Trophoblast cell (in vitro differentiated cells and primary cell): ENCODE results near the gene TAGLN.

Experiments used
- DNase-seq, 2 donors: peaks; one replicate each; pipeline ENCODE4 v3.0.0-alpha.2; 2016
- H2AFZ ChIP-seq: 2 replicates; pipeline ENCODE4 v1.6.1; 2013; ENCODE audit warnings: low read length, moderate library complexity, mild to moderate bottlenecking; ENCODE audit not compliant: insufficient read depth, poor library complexity
- H2AK5ac ChIP-seq: 2 replicates; pipeline ENCODE4 v1.6.1; 2013; ENCODE audit warnings: mild to moderate bottlenecking, low read length
- H2BK120ac ChIP-seq: 2 replicates; pipeline ENCODE4 v1.6.1; 2013; ENCODE audit warnings: low read length, mild to moderate bottlenecking, moderate library complexity; ENCODE audit not compliant: insufficient read depth, poor library complexity
- H2BK12ac ChIP-seq: 2 replicates; pipeline ENCODE4 v1.6.1; 2013; ENCODE audit warnings: mild to moderate bottlenecking, low read length, moderate library complexity
- H2BK5ac ChIP-seq: 2 replicates; pipeline ENCODE4 v1.6.1; 2013; ENCODE audit warnings: low read length, low read depth, moderate library complexity, mild to moderate bottlenecking; ENCODE audit not compliant: poor library complexity
- H3K14ac ChIP-seq: 2 replicates; pipeline ENCODE4 v1.6.1; 2013; ENCODE audit warnings: mild to moderate bottlenecking, low read length
- H3K18ac ChIP-seq: 2 replicates; pipeline ENCODE4 v1.6.1; 2013; ENCODE audit warnings: mild to moderate bottlenecking, low read length
- H3K23ac ChIP-seq: 2 replicates; pipeline ENCODE4 v1.6.1; 2013; ENCODE audit warnings: low read length
- H3K27ac ChIP-seq: 2 replicates; pipeline ENCODE4 v1.5.1; 2013; ENCODE audit warnings: low read depth, mild to moderate bottlenecking, inconsistent platforms, low read length, moderate library complexity
- H3K27me3 ChIP-seq: 2 replicates; pipeline ENCODE4 v1.6.1; 2013; ENCODE audit warnings: inconsistent platforms, mild to moderate bottlenecking, low read length, moderate library complexity; ENCODE audit not compliant: insufficient read depth
- H3K36me3 ChIP-seq, 2 experiments: 1 replicate in 1 of 2; 2 replicates in 1 of 2; pipeline ENCODE4 v1.6.1; 2013; ENCODE audit warnings: low read length in 2 of 2, mild to moderate bottlenecking in 2 of 2, moderate library complexity in 1 of 2; ENCODE audit not compliant: insufficient read depth in 2 of 2, control insufficient read depth in 1 of 2
- H3K4ac ChIP-seq: 2 replicates; pipeline ENCODE4 v1.6.1; 2013; ENCODE audit warnings: low read depth, mild to moderate bottlenecking, low read length, moderate library complexity
- H3K4me1 ChIP-seq, 2 experiments: 1 replicate in 1 of 2; 2 replicates in 1 of 2; pipeline ENCODE4 v1.6.1; 2013; ENCODE audit warnings: low read length in 2 of 2, mild to moderate bottlenecking in 2 of 2, moderate library complexity in 1 of 2; ENCODE audit not compliant: insufficient read depth in 2 of 2, control insufficient read depth in 1 of 2
- H3K4me2 ChIP-seq: 2 replicates; pipeline ENCODE4 v1.6.1; 2013; ENCODE audit warnings: inconsistent platforms, mild to moderate bottlenecking, low read length, moderate library complexity
- H3K4me3 ChIP-seq: 2 replicates; pipeline ENCODE4 v1.5.1; 2013; ENCODE audit warnings: mild to moderate bottlenecking, low read depth, low read length, inconsistent platforms
- H3K79me1 ChIP-seq: one replicate; pipeline ENCODE4 v1.6.1; 2013; ENCODE audit warnings: low read length
- H3K79me2 ChIP-seq: 2 replicates; pipeline ENCODE4 v1.6.1; 2013; ENCODE audit warnings: low read length, mild to moderate bottlenecking; ENCODE audit not compliant: control insufficient read depth, insufficient read depth, poor library complexity
- H3K9ac ChIP-seq: 2 replicates; pipeline ENCODE4 v1.6.1; 2013; ENCODE audit warnings: mild to moderate bottlenecking, low read length
- H3K9me3 ChIP-seq: 2 replicates; pipeline ENCODE4 v1.6.1; 2013; ENCODE audit warnings: low read depth, mild to moderate bottlenecking, control low read depth, inconsistent platforms, low read length; ENCODE audit not compliant: insufficient read depth
- H4K12ac ChIP-seq: 2 replicates; pipeline ENCODE4 v1.6.1; 2013; ENCODE audit warnings: low read depth, mild to moderate bottlenecking, low read length, moderate library complexity
- H4K8ac ChIP-seq: 2 replicates; pipeline ENCODE4 v1.6.1; 2013; ENCODE audit warnings: low read depth, mild to moderate bottlenecking, low read length, moderate library complexity
- H4K91ac ChIP-seq: one replicate; pipeline ENCODE4 v1.6.1; 2013; ENCODE audit warnings: low read depth, mild to moderate bottlenecking, low read length, moderate library complexity
- WGBS: extraction: QIAGEN DNeasy Blood & Tissue Kit; methylation state at CpG from one replicate; pipeline ENCODE4 v1.1.7; 2013; ENCODE audit warnings: missing lambda C conversion rate; ENCODE audit not compliant: insufficient read length, insufficient coverage; ENCODE audit errors: extremely low coverage; 5-methylcytosine and 5-hydroxymethylcytosine counted together

TAGLN gene

DNA sequence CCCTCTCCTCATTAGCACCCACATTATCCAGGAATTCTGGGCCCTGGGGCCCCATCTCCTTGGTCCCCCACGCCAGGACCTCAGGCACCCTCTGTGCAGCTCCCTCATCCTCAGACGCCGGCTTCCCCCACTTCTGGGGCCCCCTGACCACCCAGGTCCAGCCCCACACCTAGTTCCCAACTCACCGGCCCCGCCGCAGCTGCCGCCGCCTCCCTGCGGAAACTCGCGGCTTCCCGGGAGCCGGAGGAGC is 32.6 kb downstream of the TAGLN start, which contains the start of gene PCSK7:
Gene PCSK7, minus strand, starts transcription at position 232 of the 250 bp plus-strand sequence. CDS start 2,229 bp downstream, outside the sequence.
- H3K4me1 ChIP-seq = peaks cover 4 to 13% of the 10 kb centered on the region in 2 experiments
- H3K18ac ChIP-seq = peak within 1 kb of the TSS; percentile 96
- peaks cover 13% of the 10 kb centered on the region for H3K79me2 ChIP-seq
- H3K23ac ChIP-seq = no peak within 1 kb of the TSS
- H3K4ac ChIP-seq = peak within 1 kb of the TSS; percentile 96
- peaks cover 27 to 30% of the 10 kb centered on the region in 2 experiments for H3K36me3 ChIP-seq
- H2BK5ac ChIP-seq = peak within 1 kb of the TSS; percentile 88
- H3K27me3 ChIP-seq = no peaks in the 10 kb centered on the region
- no peaks in the 10 kb centered on the region for H3K9me3 ChIP-seq
- peaks cover 12% of the 10 kb centered on the region for H3K79me1 ChIP-seq
- H2BK120ac ChIP-seq = peak within 1 kb of the TSS; percentile 86
- peak within 1 kb of the TSS; percentile 95 for H2AFZ ChIP-seq
- peak within 1 kb of the TSS; percentile 66 for H4K12ac ChIP-seq
- DNase-seq = no peak
- no CpG with 5 or more reads among the region's 13 CpGs for WGBS
- H3K4me3 ChIP-seq = peak within 1 kb of the TSS; percentile 92
- H2BK12ac ChIP-seq = peak within 1 kb of the TSS; percentile 52
- peak within 1 kb of the TSS; percentile 82 for H3K9ac ChIP-seq
- H4K8ac ChIP-seq = peak within 1 kb of the TSS; percentile 95
- peak within 1 kb of the TSS; percentile 78 for H3K27ac ChIP-seq
- H3K14ac ChIP-seq = peak within 1 kb of the TSS; percentile 93
- peak within 1 kb of the TSS; percentile 88 for H3K4me2 ChIP-seq
- H2AK5ac ChIP-seq = peak within 1 kb of the TSS; percentile 96
- H4K91ac ChIP-seq = peak within 1 kb of the TSS; percentile 90

GRCh38 chr11:117232092-117232878 is 33.1 kb downstream of the TAGLN start, which contains the start of gene RNF214:
TSS of gene RNF214 (plus strand) at chr11:117232671. CDS start at chr11:117234273, 1,602 bp downstream.
- H3K27ac ChIP-seq = peak within 1 kb of the TSS; percentile 78
- H2AK5ac ChIP-seq = peak within 1 kb of the TSS; percentile 96
- peak within 1 kb of the TSS; percentile 92 for H3K4me3 ChIP-seq
- H3K9ac ChIP-seq = peak within 1 kb of the TSS; percentile 82
- H3K4me1 ChIP-seq = peaks cover 4 to 13% of the 10 kb centered on the region in 2 experiments
- H3K14ac ChIP-seq = peak within 1 kb of the TSS; percentile 93
- H2BK120ac ChIP-seq = peak within 1 kb of the TSS; percentile 86
- peaks cover 12% of the 10 kb centered on the region for H3K79me1 ChIP-seq
- peak within 1 kb of the TSS; percentile 95 for H2AFZ ChIP-seq
- peak within 1 kb of the TSS; percentile 88 for H2BK5ac ChIP-seq
- peak; percentile 56 to 90 for DNase-seq
- WGBS = no CpG with 5 or more reads among the region's 94 CpGs
- peak within 1 kb of the TSS; percentile 95 for H4K8ac ChIP-seq
- peak within 1 kb of the TSS; percentile 96 for H3K4ac ChIP-seq
- H3K23ac ChIP-seq = no peak within 1 kb of the TSS
- no peaks in the 10 kb centered on the region for H3K27me3 ChIP-seq
- H3K9me3 ChIP-seq = no peaks in the 10 kb centered on the region
- peak within 1 kb of the TSS; percentile 52 for H2BK12ac ChIP-seq
- H4K91ac ChIP-seq = peak within 1 kb of the TSS; percentile 90
- peaks cover 13% of the 10 kb centered on the region for H3K79me2 ChIP-seq
- peak within 1 kb of the TSS; percentile 66 for H4K12ac ChIP-seq
- H3K18ac ChIP-seq = peak within 1 kb of the TSS; percentile 96
- H3K36me3 ChIP-seq = peaks cover 22 to 25% of the 10 kb centered on the region in 2 experiments
- H3K4me2 ChIP-seq = peak within 1 kb of the TSS; percentile 88

DNA sequence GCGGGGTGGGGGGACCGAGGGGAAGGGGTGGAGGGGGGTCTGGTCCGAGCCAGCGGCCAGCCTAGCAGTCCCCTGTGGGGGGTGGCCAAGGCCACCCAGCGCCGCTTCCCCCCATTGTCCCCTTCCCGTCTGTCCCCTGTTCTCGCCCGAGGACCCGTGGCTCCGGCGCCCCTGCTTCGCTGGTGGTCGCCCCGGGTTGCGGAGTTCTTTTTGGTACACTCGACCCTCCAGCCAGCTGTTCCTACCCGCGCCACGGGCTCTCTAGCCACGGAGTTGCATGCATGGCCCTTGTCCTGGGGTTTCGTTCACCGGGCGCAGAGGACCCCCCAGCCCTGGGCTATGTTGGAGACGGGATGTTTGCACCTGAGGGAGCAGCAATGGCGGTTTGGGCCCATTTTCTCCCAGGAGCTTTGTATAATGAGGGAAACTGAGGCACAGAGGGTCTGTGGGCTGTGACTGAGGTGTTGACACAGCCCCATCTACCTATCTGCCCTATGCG is 33.8 kb downstream of the TAGLN start:
- Histone ChIP-seq H2BK12ac (no peak overlapping the region), H2BK5ac (peak overlapping the region; percentile 85), H3K4me2 (peak overlapping the region; percentile 88), H3K27me3 (no peaks in the 10 kb centered on the region), H2AFZ (peak overlapping the region; percentile 71), H3K18ac (peak overlapping the region; percentile 96), H4K8ac (peak overlapping the region; percentile 73), H3K23ac (no peak overlapping the region), H2BK120ac (peak overlapping the region; percentile 86), H3K79me2 (peaks cover 13% of the 10 kb centered on the region), H3K27ac (peak overlapping the region; percentile 45), H3K4me3 (peak overlapping the region; percentile 88), H3K9ac (peak overlapping the region; percentile 41), H3K9me3 (no peaks in the 10 kb centered on the region), H3K14ac (peak overlapping the region; percentile 93), H3K4me1 (peaks cover 4 to 13% of the 10 kb centered on the region in 2 experiments), H3K36me3 (peaks cover 19 to 21% of the 10 kb centered on the region in 2 experiments), H3K79me1 (peaks cover 12% of the 10 kb centered on the region), H3K4ac (peak overlapping the region; percentile 96), H4K12ac (peak overlapping the region; percentile 66), H4K91ac (peak overlapping the region; percentile 85), H2AK5ac (peak overlapping the region; percentile 13)
- no peak for DNase-seq
- WGBS = no CpG with 5 or more reads among the region's 27 CpGs

GRCh38 chr11:117238221-117238620 is 39.1 kb downstream of the TAGLN start:
- Histone ChIP-seq H3K4me1 (peaks cover 2 to 3% of the 10 kb centered on the region in 2 experiments), H3K79me1 (no peaks in the 10 kb centered on the region), H3K18ac (no peak overlapping the region), H4K8ac (no peak overlapping the region), H2AFZ (no peak overlapping the region), H3K4ac (no peak overlapping the region), H2AK5ac (no peak overlapping the region), H3K27ac (no peak overlapping the region), H3K23ac (no peak overlapping the region), H4K91ac (no peak overlapping the region), H3K36me3 (peaks cover 18 to 23% of the 10 kb centered on the region in 2 experiments), H2BK12ac (no peak overlapping the region), H3K27me3 (no peaks in the 10 kb centered on the region), H3K79me2 (peaks cover under 1% of the 10 kb centered on the region), H3K14ac (no peak overlapping the region), H3K9ac (no peak overlapping the region), H4K12ac (no peak overlapping the region), H3K9me3 (no peaks in the 10 kb centered on the region), H2BK5ac (no peak overlapping the region), H3K4me3 (no peak overlapping the region), H3K4me2 (no peak overlapping the region), H2BK120ac (no peak overlapping the region)
- WGBS = no CpG with 5 or more reads among the region's 5 CpGs
- DNase-seq = no peak
